Mononuclear cell (primary cell): ENCODE measurements around the gene EIF3B. TPM values are rescaled to one million over a fixed set of nuclear protein-coding genes. Genes with fewer than 3 reads are reported as not detected.

Experiments used
- H3K27me3 ChIP-seq: 2 replicates; pipeline ENCODE4 v1.6.0; 2011; ENCODE audit warnings: low read length, control low read depth; ENCODE audit not compliant: insufficient read depth
- H3K4me1 ChIP-seq: 2 replicates; pipeline ENCODE4 v1.5.1; 2011; ENCODE audit warnings: mild to moderate bottlenecking, low read length, control low read depth; ENCODE audit not compliant: insufficient read depth
- H3K4me3 ChIP-seq: 2 replicates; pipeline ENCODE4 v1.5.1; 2011; ENCODE audit warnings: mild to moderate bottlenecking, low read length, moderate library complexity
- H3K9me3 ChIP-seq: 2 replicates; pipeline ENCODE4 v1.5.1; 2011; ENCODE audit warnings: low read depth, mild to moderate bottlenecking, control low read depth, low read length
- total RNA-seq: library from RNA; depleted of rRNA; stranded (reverse); fragments of >200 nt; gene quantifications from one replicate; pipeline ENCODE4 v1.2.3, GENCODE V29; 2012

EIF3B gene
- total RNA-seq, 1 donor = 119 TPM

DNA sequence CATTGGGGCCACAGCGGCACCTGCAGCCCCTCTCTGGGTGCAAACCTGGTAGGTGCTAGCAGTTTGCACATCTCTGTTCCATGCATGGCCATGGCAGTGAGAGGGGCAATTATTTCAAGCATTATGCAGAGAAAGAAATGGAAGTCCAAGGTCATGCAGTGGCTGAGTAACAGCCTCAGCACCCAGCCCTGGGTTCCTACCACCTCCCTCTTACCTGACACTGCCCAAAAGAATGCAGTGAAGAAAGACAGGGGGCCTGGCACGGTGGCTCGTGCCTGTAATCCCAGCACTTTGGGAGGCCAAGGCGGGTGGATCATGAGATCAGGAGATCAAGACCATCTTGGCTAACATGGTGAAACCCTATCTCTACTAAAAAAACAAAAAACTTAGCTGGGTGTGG, 43.9 kb downstream of the EIF3B start:
- Histone ChIP-seq H3K4me3 (no peak overlapping the region), H3K9me3 (no peaks in the 10 kb centered on the region), H3K4me1 (peaks cover 41% of the 10 kb centered on the region), H3K27me3 (no peaks in the 10 kb centered on the region)

DNA sequence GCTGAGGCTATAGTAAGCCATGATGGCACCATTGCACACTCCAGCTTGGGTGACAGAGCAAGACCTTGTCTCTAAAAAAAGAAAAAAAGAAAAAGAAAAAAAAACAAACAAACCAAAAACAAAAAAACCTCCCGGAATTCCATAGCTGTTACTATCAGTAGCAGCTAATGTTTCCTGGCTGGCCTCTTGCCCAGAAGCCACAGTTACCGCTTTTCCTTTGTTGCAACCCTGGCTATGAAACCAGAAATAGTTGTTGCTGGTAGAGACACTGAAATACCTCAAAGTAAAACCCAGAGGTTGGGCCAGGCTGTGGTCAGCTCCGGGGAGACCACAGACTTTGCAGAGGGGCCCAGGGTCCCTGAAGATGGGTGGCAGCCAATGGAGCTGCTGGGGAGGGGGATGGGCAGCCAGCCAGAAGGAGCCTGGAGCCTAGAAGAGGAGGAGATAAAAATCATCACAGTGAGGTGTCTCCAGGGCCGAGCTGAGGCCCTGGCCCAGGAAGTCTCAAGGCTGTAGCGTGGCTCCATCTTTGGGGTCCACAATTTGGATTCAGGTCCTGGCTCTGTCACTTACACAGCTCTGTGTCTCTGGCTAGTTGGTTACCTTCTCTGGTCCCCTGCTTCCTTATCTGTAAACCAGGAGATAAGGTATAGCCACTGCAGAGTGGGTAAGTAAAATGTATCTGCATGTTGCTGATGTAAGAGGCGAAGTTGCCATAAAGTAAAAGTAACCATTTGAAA, 45.4 kb downstream of the EIF3B start:
- Histone ChIP-seq H3K4me1 (peaks cover 48% of the 10 kb centered on the region), H3K4me3 (no peak overlapping the region), H3K27me3 (no peaks in the 10 kb centered on the region), H3K9me3 (no peaks in the 10 kb centered on the region)

DNA sequence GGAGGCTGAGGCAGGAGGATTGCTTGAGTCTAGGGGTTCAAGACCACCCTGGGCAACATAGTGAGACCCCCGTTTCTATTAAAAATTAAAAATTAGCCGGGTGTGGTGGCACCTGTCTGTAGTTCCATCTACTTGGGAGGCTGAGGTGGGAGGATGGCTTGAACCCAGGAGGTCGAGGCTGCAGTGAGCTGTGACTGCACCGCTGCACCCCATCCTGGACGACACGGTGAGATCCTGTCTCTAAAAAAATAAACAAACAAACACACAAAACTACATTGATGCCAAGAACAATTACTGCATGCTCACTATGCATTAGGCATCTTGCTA, 48.0 kb downstream of the EIF3B start:
- H3K9me3 ChIP-seq = no peaks in the 10 kb centered on the region
- peaks cover 72% of the 10 kb centered on the region for H3K4me1 ChIP-seq
- H3K4me3 ChIP-seq = peak overlapping the region; percentile 70
- no peaks in the 10 kb centered on the region for H3K27me3 ChIP-seq

DNA sequence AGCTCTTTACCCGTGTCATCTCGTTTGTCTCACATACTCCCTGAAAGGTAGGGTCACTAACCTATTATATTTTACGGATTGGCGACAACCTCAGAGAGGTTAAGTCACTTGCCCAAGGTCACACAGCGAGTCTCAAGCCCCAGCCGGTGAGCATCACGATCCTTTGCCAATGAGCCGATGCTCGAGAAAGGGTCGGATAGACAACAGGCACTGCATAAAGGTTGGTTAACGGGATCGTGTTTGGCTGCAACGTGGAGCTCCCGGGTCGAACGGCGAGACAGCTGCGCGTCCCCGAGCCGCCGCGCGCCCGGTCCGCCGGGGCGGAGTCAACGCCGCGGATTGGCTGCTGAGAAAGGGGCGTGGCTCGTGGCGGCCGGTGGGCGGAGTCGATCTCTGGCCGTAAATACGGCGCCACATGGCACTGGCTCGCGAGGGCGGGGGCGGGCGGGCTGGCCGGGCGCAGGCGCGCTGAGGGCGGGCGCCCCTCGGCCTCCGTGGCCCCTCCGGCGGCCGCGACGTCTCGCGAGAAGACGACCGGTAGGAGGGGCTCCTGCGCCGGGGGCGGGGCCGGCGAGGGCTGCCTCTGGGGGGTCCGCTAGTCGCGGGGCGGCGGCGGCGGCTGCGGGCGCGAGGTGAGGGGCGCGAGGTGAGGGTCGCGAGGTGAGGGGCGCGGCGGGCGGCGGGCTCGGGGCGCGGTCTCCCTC, 48.5 kb downstream of the EIF3B start, which contains the start of gene CHST12:
Gene CHST12 (plus strand): TSS at position 598 of the 704 bp plus-strand sequence. CDS start 29,029 bp downstream, outside the sequence.
- peak within 1 kb of the TSS; percentile 70 for H3K4me3 ChIP-seq
- peaks cover 76% of the 10 kb centered on the region for H3K4me1 ChIP-seq
- H3K9me3 ChIP-seq = no peaks in the 10 kb centered on the region

DNA sequence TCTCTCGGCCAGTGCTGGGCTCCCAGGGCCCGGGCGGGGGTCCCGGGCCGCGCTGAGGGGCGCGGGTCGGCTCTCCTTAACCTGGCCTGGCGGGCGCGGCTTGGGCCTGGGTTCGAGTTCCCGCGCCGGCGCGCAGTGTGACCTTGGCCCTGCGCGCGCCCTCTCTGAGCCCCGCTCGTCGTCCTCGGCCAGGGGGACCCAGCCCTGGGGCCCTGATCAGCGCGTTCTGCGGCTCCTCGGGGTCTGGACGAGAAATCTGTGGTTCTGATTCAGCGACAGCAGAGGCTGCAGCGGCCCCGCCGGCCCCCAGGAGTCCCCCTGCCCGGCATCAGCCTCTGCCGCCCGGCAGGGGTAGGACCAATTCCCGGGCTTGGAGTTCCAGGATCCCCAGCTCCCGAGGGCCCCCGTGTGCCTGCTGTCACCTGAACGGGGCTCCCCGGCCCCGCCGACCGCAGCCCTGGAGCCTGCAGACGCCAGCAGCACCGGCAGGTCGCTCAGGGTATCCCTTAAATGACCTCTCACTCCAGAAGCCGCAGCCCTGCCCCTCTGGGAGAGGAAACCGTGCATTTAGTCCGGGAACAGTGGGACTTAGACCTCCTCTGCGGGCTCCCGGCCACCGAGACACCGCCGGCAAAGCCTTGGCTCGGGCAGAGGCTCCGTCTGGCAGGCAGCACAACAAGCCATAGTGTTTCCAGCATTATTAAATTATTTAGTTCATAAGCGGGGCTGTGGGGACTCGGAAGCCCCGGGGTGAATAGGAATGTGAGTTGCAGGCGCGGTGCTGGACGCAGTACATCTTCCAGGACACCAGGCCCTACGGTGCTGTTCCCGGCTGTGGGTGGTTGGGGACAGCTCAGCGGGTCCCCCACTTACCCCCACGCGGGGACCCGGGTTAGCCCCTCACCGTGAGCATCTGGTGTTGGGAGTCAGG, 49.4 kb downstream of the EIF3B start:
- peak overlapping the region; percentile 70 for H3K4me3 ChIP-seq
- H3K27me3 ChIP-seq = no peaks in the 10 kb centered on the region
- peaks cover 78% of the 10 kb centered on the region for H3K4me1 ChIP-seq
- no peaks in the 10 kb centered on the region for H3K9me3 ChIP-seq

More for the DNA sequence above, 48.5 kb downstream of the EIF3B start, which contains the start of gene CHST12:
- H3K27me3 ChIP-seq = no peaks in the 10 kb centered on the region

DNA sequence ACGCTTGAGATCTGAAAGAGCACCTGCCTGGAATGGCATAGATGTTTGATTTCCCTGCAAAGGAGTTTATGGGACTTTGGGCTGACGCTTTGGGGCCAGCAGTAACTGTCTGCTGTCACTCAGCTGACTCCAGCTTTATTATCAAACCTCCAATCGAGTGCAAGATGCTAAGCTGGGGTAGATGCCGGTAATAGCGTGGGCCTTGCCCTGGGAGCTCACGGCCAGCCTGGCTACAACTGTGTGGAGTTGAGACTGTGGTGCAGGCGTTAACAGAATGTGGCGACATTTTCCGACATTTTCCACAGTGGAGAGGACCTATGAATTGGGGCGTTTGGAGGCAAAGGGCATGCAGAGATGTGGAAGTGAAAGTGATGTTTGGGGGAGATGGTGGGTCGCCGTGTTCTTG, 50.1 kb downstream of the EIF3B start:
- H3K4me1 ChIP-seq = peaks cover 78% of the 10 kb centered on the region
- peak overlapping the region; percentile 70 for H3K4me3 ChIP-seq
- no peaks in the 10 kb centered on the region for H3K27me3 ChIP-seq

DNA sequence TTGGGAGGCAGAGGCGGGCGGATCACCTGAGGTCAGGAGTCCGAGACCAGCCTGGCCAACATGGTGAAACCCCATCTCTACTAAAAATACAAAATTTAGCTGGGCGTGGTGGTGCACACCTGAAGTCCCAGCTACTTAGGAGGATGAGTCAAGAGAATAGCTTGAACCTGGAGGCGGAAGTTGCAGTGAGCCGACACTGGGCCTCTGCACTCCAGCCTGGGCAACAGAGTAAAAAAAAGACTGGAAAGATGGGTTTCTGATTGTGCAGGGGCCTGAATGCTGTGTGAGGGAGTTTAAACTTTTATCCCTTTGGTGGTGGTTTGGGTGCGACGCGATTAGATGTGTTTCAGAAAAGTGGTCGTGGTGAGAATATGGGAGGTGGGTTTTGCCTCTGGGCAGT, 50.6 kb downstream of the EIF3B start:
- no peaks in the 10 kb centered on the region for H3K9me3 ChIP-seq
- H3K4me3 ChIP-seq = peak overlapping the region; percentile 70
- H3K4me1 ChIP-seq = peaks cover 78% of the 10 kb centered on the region
- H3K27me3 ChIP-seq = no peaks in the 10 kb centered on the region

More for the DNA sequence above, 50.1 kb downstream of the EIF3B start:
- no peaks in the 10 kb centered on the region for H3K9me3 ChIP-seq

DNA sequence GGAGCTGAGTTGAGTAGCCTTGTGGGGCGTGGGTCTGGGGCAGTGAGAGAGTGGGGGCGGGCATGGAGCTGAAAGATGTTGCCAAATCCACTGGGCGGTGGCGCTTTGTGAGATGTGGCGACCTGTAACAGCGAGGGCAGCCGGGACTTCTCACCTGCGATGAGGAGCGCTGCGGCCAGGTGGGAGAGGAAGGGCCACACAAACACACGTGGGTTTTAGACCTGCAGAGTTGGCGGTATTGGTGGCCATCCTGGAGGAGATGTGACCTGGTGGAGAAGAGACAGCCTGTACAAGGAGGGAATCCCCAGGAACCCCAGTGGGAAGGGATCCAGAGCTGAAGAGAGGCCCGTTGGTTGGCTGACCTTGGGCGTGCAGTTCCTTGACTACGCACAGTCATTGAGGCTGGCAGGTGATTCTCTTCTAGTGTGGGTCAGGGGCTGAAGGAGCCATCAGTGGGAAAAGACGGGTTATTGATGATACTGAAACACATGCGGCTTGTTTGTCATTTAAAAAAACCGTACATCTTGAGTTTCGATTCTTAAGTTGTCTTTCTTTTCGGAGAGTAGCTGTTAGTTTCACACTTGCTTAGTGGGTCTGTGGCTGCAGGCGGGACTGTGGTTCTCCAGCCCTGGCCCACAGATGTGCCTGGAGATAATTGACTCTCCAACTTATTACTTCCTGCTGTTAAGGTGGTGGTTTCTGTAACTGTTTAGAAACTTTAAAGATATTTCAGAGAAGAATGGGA, 51.1 kb downstream of the EIF3B start:
- Histone ChIP-seq H3K4me1 (peaks cover 78% of the 10 kb centered on the region), H3K4me3 (peak overlapping the region; percentile 70), H3K27me3 (no peaks in the 10 kb centered on the region), H3K9me3 (no peaks in the 10 kb centered on the region)

DNA sequence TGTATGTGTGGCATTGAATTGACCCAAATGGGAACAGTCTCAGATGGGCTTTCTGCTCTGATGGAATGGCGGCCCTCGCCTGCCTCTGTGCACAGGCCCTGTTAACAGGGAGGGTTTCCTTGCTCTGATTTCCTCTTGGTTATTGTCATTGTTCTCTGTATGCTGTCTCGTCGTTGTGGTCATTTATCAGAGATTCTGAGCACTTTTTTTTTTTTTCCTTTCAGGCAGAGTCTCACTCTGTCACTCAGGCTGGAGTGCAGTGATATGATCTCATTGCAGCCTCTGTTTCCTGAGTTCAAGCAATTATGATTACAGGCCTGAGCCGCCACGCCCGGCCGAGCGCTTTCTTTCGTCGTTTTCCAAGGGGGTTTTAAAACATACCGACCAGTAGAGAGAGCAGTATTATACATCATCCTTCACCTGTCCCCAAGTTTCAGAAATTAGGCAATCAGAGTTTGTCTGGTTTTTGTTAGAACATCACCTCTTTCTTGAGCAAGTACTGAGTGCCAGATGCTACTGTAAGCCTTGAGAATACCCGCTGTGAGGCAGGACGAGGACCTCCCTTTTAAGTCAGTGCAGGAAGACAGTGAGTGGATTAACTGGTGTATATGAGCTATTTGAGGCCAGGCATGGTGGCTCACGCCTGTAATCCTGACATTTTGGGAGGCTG, 55.3 kb downstream of the EIF3B start:
- no peak overlapping the region for H3K4me3 ChIP-seq
- no peaks in the 10 kb centered on the region for H3K27me3 ChIP-seq
- H3K9me3 ChIP-seq = no peaks in the 10 kb centered on the region
- peaks cover 88% of the 10 kb centered on the region for H3K4me1 ChIP-seq

DNA sequence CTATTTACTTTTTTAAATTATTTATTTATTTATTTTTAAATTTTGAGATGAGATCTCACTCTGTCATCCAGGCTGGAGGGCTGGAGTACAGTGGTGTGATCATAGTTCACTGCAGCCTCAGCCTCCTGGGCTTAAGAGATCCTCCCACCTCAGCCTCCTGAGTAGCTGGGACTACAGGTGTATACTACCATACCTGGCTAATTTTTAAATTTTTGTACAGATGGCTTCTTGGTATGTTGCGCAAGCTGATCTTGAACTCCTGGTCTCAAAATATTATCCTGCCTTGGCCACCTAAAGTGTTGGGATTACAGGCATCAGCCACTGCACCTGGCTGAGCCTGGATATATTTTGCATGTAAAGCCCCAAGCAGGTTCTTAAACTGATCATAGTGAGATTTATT, 56.4 kb downstream of the EIF3B start:
- Histone ChIP-seq H3K4me1 (peaks cover 88% of the 10 kb centered on the region), H3K27me3 (no peaks in the 10 kb centered on the region), H3K9me3 (no peaks in the 10 kb centered on the region), H3K4me3 (no peak overlapping the region)

DNA sequence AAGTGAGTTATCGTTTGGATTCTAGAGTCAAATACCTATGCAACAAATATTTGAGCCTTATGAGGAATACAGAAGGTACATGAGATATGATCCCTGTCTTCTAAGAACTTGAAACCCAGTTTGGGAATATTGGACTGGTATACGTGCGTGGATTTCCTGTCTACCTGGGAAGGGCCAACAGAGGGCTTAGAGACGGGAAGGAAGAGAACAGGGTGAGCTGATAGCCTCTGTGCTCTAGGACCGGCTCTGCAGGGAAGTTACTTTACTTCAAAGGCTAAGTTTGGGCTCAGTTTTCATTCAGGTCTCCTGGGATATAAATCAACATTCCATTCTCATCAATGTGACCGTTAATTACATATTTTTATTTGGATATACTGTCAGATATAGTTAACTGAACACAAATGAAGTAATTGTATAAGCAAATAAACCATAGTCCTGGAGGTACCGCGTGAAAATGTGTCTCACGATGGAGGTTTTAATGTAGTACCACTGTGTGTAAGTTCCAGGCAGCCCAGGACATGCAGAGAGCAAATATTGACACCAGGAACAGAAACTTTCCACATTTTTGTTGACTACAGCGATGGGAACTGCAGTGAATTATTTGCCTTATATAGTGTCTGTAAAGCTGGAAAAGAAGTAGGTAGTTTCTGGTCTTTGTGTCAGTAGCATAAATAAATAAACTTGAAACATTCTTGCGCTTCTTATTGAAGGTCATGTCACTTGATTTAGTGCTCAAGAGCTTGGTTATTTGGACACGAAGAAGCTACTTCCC, 57.4 kb downstream of the EIF3B start:
- no peaks in the 10 kb centered on the region for H3K9me3 ChIP-seq
- no peak overlapping the region for H3K4me3 ChIP-seq
- no peaks in the 10 kb centered on the region for H3K27me3 ChIP-seq
- H3K4me1 ChIP-seq = peaks cover 90% of the 10 kb centered on the region

DNA sequence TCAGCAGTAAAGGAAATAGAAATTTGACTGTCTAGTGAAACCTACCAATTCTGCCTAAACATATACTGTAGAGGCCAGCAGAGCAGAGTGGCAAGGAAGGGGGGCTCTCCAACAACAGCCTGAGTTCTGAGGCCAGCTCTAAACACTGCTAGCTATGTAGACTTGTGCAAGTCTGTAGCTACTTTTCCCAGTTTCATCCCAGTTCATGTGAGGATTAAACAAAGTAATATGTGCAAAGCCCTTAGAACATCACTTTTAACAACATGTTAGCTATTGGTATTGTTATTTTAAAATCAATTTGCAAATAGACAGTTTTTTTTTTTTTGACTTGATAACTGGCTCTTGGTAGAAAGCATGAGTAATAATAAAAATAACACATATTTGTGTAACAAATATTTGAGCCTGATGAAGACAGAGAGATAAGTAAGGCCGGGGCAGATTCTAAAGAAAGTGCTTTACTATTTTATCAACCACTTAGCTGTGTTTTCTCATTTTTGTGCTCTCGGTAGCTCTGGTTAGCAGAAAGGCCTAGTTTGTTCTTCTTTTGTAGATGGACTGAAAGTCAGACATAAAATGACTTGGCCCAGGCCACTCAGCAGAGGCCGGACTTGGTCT, 58.1 kb downstream of the EIF3B start:
- Histone ChIP-seq H3K4me1 (peaks cover 89% of the 10 kb centered on the region), H3K9me3 (no peaks in the 10 kb centered on the region), H3K27me3 (no peaks in the 10 kb centered on the region), H3K4me3 (no peak overlapping the region)

DNA sequence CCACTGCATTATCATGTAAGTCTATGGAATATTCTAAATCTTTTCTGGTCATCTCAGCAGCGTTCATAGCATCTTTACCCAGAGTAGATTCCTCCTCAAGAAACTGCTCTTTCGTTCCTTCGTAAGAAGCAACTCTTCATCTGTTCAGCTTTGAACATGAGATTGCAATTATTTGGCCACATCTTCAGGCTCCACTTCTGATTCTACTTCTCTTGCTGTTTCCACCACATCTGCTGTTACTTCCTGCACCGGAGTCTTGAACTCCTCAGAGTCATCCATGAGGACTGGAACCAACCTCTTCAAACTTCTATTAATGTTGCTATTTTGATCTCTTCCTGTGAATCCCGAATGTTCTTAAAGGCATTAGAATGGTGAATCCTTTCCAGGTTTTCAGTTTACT, 61.4 kb downstream of the EIF3B start:
- Histone ChIP-seq H3K9me3 (no peaks in the 10 kb centered on the region), H3K4me1 (peaks cover 78% of the 10 kb centered on the region), H3K4me3 (no peak overlapping the region), H3K27me3 (no peaks in the 10 kb centered on the region)
